Osteoblast (primary cell): ENCODE results near the gene CEMIP2. TPM values are rescaled to one million over a fixed set of nuclear protein-coding genes. Genes with fewer than 3 reads are reported as not detected.

Experiments used
- DNase-seq: peaks from one replicate; pipeline ENCODE4 v3.0.0; 2011; ENCODE audit warnings: low spot score, mixed read lengths; ENCODE audit not compliant: insufficient read length; ENCODE audit errors: missing footprints
- H2AFZ ChIP-seq: 2 replicates; pipeline ENCODE4 v1.6.0; 2011; ENCODE audit warnings: mild to moderate bottlenecking, low read length
- H3K27ac ChIP-seq: 2 replicates; pipeline ENCODE4 v1.5.1; 2011; ENCODE audit warnings: mild to moderate bottlenecking, low read depth, low read length, moderate library complexity
- H3K27me3 ChIP-seq: 2 replicates; pipeline ENCODE4 v1.6.0; 2012; ENCODE audit warnings: mild to moderate bottlenecking, control low read depth, inconsistent platforms, low read length, moderate library complexity; ENCODE audit not compliant: insufficient read depth
- H3K36me3 ChIP-seq: 2 replicates; pipeline ENCODE4 v1.5.1; 2011; ENCODE audit warnings: mild to moderate bottlenecking, low read length, control low read depth, moderate library complexity; ENCODE audit not compliant: insufficient read depth
- H3K4me1 ChIP-seq: 2 replicates; pipeline ENCODE4 v1.5.1; 2011; ENCODE audit warnings: mild to moderate bottlenecking, low read length, control low read depth, moderate library complexity; ENCODE audit not compliant: insufficient read depth
- H3K4me2 ChIP-seq: 2 replicates; pipeline ENCODE4 v1.6.0; 2011; ENCODE audit warnings: mild to moderate bottlenecking, low read length; ENCODE audit not compliant: insufficient read depth
- H3K4me3 ChIP-seq: fragments of 200-600 bp; sonication (generic); 3 replicates; pipeline ENCODE4 v1.5.1; 2012; ENCODE audit warnings: mild to moderate bottlenecking, low read length, inconsistent platforms; ENCODE audit not compliant: insufficient read depth
- H3K79me2 ChIP-seq: 2 replicates; pipeline ENCODE4 v1.6.0; 2012; ENCODE audit warnings: mild to moderate bottlenecking, low read length, control low read depth, inconsistent platforms; ENCODE audit not compliant: insufficient read depth
- H3K9me3 ChIP-seq: 2 replicates; pipeline ENCODE4 v1.5.1; 2011; ENCODE audit warnings: low read depth, low read length, control low read depth
- H4K20me1 ChIP-seq: 2 replicates; pipeline ENCODE4 v1.6.0; 2012; ENCODE audit warnings: mild to moderate bottlenecking, low read length, control low read depth; ENCODE audit not compliant: insufficient read depth
- total RNA-seq: library from RNA; depleted of rRNA; stranded (reverse); fragments of >200 nt; gene quantifications from 2 replicates; pipeline ENCODE4 v1.2.3, GENCODE V29; 2012
- TF ChIP-seq, protein P1 (sequence below): IDR thresholded peaks from 2 replicates; pipeline ENCODE4 v1.5.1; 2011; ENCODE audit warnings: mild to moderate bottlenecking, low read depth, low read length, moderate library complexity; ENCODE audit errors: extremely low read depth

Gene CEMIP2
- total RNA-seq, 1 donor = 66.2 TPM

GRCh38 chr9:71719562-71719961, 48.8 kb downstream of the CEMIP2 start:
- Histone ChIP-seq H4K20me1 (no peaks in the 10 kb centered on the region), H3K9me3 (no peaks in the 10 kb centered on the region), H3K36me3 (peaks cover 26% of the 10 kb centered on the region), H3K4me3 (no peak overlapping the region), H3K27ac (no peak overlapping the region), H3K79me2 (no peaks in the 10 kb centered on the region), H3K4me2 (no peak overlapping the region), H3K27me3 (no peaks in the 10 kb centered on the region), H2AFZ (no peak overlapping the region), H3K4me1 (peaks cover 11% of the 10 kb centered on the region)
- TF ChIP-seq, protein P1, sequence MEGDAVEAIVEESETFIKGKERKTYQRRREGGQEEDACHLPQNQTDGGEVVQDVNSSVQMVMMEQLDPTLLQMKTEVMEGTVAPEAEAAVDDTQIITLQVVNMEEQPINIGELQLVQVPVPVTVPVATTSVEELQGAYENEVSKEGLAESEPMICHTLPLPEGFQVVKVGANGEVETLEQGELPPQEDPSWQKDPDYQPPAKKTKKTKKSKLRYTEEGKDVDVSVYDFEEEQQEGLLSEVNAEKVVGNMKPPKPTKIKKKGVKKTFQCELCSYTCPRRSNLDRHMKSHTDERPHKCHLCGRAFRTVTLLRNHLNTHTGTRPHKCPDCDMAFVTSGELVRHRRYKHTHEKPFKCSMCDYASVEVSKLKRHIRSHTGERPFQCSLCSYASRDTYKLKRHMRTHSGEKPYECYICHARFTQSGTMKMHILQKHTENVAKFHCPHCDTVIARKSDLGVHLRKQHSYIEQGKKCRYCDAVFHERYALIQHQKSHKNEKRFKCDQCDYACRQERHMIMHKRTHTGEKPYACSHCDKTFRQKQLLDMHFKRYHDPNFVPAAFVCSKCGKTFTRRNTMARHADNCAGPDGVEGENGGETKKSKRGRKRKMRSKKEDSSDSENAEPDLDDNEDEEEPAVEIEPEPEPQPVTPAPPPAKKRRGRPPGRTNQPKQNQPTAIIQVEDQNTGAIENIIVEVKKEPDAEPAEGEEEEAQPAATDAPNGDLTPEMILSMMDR = no peak
- DNase-seq = peak; percentile 9

- Histone ChIP-seq H3K36me3 (peaks cover 26% of the 10 kb centered on the region), H3K27ac (no peak overlapping the region), H3K27me3 (no peaks in the 10 kb centered on the region), H3K4me2 (no peak overlapping the region), H2AFZ (no peak overlapping the region), H3K79me2 (no peaks in the 10 kb centered on the region), H3K4me3 (no peak overlapping the region), H3K9me3 (no peaks in the 10 kb centered on the region), H4K20me1 (no peaks in the 10 kb centered on the region), H3K4me1 (peaks cover 11% of the 10 kb centered on the region)
- TF ChIP-seq, protein P1 = no peak
- no peak for DNase-seq
These were observed 49.2 kb downstream of the CEMIP2 start for GRCh38 chr9:71719088-71719487.

DNA sequence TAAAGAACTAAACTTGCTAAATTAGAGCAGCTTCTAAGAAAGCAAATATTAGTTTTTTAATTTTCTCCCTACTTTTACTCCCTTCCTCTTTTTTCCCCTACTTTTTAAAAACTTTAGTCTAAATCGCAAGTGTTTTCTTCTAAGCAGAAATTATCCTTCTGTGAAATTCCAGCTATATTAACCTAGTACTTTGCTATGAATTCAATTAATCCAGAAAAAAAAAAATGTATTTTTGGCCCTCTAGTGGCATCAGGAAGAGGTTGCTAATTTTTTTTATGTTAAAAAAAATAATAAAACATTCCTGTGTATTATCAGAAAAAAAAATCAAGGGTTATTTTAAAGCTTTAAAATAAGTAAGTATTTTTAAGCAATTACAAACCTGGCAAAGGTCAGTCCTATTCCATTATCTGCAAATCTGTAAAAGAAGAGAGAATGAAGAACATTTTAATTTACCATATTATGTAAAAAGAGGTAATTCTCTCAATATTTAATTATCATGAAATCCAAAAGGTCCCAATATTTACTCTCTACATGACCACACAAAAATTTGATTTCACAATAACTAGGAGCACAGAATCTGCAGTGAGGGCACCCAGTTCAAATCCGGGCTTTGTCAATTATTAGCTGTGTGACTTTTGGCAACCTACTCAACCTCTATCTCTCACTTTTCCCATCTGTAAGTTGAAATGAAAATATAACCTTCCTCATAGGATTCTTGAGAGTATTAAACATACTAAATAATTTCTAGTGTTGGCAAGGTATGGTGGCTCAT, 52.0 kb downstream of the CEMIP2 start:
- H3K27ac ChIP-seq = no peak overlapping the region
- H3K27me3 ChIP-seq = no peaks in the 10 kb centered on the region
- no peak overlapping the region for H2AFZ ChIP-seq
- peak; percentile 23 for DNase-seq
- no peaks in the 10 kb centered on the region for H3K4me1 ChIP-seq
- no peak overlapping the region for H3K4me2 ChIP-seq
- H3K36me3 ChIP-seq = peaks cover 42% of the 10 kb centered on the region
- no peaks in the 10 kb centered on the region for H4K20me1 ChIP-seq
- TF ChIP-seq, protein P1 = peak; percentile 62
- H3K9me3 ChIP-seq = no peaks in the 10 kb centered on the region
- no peaks in the 10 kb centered on the region for H3K79me2 ChIP-seq
- no peak overlapping the region for H3K4me3 ChIP-seq

- Histone ChIP-seq H3K79me2 (no peaks in the 10 kb centered on the region), H3K4me2 (no peak overlapping the region), H3K4me3 (no peak overlapping the region), H3K27ac (no peak overlapping the region), H4K20me1 (no peaks in the 10 kb centered on the region), H3K4me1 (no peaks in the 10 kb centered on the region), H2AFZ (no peak overlapping the region), H3K36me3 (peaks cover 69% of the 10 kb centered on the region), H3K9me3 (no peaks in the 10 kb centered on the region), H3K27me3 (no peaks in the 10 kb centered on the region)
- TF ChIP-seq, protein P1 = no peak
- DNase-seq = no peak
These were observed 57.5 kb downstream of the CEMIP2 start for GRCh38 chr9:71710856-71711255.
